ENCODE results near the gene MCC.

DNA sequence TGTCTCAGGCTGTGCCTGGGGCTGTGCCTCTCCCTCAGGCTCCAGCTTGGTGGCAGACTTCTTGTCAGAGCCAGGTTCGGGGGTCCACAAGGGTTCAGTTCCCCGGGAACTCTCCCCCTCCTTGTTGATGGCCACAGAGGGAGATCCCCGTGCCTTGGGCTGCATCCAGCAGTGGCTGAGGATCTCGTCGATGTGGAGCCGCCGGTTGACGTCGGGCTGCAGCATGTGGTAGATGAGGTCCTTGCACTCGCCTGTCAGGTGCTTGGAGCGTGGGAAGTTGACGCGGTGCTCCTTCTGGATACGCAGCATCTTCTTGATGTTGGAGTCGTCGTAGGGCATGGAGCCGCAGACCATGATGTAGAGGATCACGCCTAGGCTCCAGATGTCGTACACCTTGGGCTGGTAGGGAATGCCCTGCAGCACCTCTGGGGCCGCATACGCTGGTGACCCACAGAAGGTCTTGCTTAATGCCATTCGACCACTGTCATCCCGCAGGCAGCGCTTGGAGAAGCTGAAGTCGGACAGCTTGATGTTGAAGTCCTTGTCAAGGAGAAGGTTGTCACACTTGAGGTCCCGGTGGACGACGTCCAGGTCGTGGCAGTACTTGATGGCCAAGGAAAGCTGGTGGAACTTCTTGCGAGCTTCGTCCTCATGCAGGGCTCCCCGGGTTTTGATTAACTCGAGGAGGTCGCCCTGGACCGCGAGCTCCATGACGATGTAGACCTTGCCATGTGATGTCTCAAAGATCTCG lies 54.2 kb downstream of the MCC start:
- TF ChIP-seq, protein P1, sequence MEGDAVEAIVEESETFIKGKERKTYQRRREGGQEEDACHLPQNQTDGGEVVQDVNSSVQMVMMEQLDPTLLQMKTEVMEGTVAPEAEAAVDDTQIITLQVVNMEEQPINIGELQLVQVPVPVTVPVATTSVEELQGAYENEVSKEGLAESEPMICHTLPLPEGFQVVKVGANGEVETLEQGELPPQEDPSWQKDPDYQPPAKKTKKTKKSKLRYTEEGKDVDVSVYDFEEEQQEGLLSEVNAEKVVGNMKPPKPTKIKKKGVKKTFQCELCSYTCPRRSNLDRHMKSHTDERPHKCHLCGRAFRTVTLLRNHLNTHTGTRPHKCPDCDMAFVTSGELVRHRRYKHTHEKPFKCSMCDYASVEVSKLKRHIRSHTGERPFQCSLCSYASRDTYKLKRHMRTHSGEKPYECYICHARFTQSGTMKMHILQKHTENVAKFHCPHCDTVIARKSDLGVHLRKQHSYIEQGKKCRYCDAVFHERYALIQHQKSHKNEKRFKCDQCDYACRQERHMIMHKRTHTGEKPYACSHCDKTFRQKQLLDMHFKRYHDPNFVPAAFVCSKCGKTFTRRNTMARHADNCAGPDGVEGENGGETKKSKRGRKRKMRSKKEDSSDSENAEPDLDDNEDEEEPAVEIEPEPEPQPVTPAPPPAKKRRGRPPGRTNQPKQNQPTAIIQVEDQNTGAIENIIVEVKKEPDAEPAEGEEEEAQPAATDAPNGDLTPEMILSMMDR (IDR thresholded peaks at IDR 0.05; ENCODE audit: low read depth, low read length, missing input control), result no peak
- TF ChIP-seq JUND (IDR thresholded peaks at IDR 0.05) (no peak), YY1 (IDR thresholded peaks at IDR 0.05) (no peak)
- TF ChIP-seq, protein P2, sequence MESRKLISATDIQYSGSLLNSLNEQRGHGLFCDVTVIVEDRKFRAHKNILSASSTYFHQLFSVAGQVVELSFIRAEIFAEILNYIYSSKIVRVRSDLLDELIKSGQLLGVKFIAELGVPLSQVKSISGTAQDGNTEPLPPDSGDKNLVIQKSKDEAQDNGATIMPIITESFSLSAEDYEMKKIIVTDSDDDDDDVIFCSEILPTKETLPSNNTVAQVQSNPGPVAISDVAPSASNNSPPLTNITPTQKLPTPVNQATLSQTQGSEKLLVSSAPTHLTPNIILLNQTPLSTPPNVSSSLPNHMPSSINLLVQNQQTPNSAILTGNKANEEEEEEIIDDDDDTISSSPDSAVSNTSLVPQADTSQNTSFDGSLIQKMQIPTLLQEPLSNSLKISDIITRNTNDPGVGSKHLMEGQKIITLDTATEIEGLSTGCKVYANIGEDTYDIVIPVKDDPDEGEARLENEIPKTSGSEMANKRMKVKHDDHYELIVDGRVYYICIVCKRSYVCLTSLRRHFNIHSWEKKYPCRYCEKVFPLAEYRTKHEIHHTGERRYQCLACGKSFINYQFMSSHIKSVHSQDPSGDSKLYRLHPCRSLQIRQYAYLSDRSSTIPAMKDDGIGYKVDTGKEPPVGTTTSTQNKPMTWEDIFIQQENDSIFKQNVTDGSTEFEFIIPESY (IDR thresholded peaks at IDR 0.05), result no peak
- TF ChIP-seq, protein P3, sequence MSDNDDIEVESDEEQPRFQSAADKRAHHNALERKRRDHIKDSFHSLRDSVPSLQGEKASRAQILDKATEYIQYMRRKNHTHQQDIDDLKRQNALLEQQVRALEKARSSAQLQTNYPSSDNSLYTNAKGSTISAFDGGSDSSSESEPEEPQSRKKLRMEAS (IDR thresholded peaks at IDR 0.05), result no peak

All from liver (tissue), 3 donors.